G401 (cell line): ENCODE results near the gene NOP56. TPM values are rescaled to one million over a fixed set of nuclear protein-coding genes. Genes with fewer than 3 reads are reported as not detected.
A peak's percentile ranks its signal among the peaks of the same experiment; 100 is the strongest.
"Not testable (repeated sequence)": the region's sequence is repeated elsewhere in the genome, so short reads cannot be mapped to it uniquely, and the experiment has no call there.

Source experiments
- DNase-seq: peaks from one replicate; pipeline ENCODE4 v3.0.0-alpha.2; 2015; ENCODE audit warnings: low spot score
- in situ Hi-C: cut with HindIII; loops from 2 replicates; pipeline ENCODE4 v1.10.0; 2016; ENCODE audit warnings: low sequenced_read_pairs, mixed read lengths
- total RNA-seq: library from RNA; depleted of rRNA; stranded (reverse); fragments of >200 nt; shearing (Covaris generic); gene quantifications from 2 replicates; pipeline ENCODE4 v1.2.3, GENCODE V29; 2014

NOP56 gene
- total RNA-seq, 1 experiment from 2014 or later: 340 TPM

GRCh38 chr20:2671977-2672376 lies 19.5 kb downstream of the NOP56 start:
- DNase-seq: no peak
- in situ Hi-C loops: no loop called here

GRCh38 chr20:2672446-2672845 lies 20.0 kb downstream of the NOP56 start:
- no peak for DNase-seq
- in situ Hi-C loops: no loop called here

GRCh38 chr20:2673453-2673852 lies 21.0 kb downstream of the NOP56 start:
- in situ Hi-C loops: no loop called here
- DNase-seq: no peak

DNA sequence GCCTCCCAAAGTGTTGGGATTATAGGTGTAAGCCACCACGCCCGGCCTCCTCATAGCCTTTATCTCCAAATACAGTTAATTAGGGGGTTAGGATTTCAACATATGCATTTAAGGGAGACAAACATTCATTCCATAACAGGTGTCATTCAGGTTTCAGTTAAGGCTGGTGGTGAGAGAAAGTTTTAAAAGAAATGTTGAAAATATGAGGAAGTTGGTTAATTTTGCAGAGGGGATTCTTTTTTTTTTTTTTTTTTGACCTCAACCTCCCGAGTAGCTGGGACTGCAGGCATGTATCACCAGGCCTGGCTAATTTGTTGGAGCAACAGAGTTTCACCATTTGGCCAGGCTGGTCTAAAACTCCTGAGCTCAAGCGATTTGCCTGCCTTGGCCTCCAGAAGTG lies 27.6 kb downstream of the NOP56 start:
- DNase-seq: no peak
- in situ Hi-C loops: no loop called here

- DNase-seq, in situ Hi-C loops: not testable (repeated sequence)
These were observed 29.6 kb downstream of the NOP56 start for GRCh38 chr20:2682040-2682439.

DNA sequence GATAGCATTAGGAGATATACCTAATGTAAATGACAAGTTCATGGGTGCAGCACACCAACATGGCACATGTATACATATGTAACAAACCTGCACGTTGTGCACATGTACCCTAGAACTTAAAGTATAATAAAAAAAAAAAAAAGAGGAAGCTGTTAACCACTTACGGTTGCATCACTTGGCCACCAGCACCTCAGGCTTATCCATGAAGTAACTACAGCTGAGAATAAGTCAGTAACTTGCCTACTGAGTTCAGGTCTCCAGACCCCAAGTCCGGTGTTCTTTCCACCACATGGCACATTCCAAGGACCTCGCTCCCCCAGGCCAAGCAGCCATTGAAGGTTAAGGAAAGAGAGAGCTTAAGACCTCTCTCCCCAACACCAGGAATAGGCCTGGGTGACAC lies 32.4 kb downstream of the NOP56 start:
- DNase-seq, in situ Hi-C loops: not testable (repeated sequence)

DNA sequence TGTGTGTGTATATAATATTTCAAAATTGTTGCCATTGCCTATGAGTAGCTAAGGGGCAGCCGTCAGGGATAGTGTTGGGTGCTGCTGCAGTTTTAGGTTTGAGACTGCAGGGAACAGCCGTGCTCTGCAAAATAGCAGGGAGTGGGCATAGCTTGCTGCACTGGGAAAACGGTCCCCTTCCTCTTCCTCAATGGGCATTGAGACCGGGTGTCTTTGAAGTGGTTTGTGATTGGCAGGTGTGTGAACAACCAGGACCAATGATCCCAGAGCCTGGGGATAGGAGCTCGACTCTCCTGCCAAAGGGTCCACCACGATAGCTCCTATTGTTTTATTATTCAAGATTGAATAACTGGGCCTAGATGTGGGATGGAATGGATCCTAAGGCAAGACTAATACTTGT lies 35.1 kb downstream of the NOP56 start:
- in situ Hi-C loops: no loop called here
- DNase-seq: no peak

DNA sequence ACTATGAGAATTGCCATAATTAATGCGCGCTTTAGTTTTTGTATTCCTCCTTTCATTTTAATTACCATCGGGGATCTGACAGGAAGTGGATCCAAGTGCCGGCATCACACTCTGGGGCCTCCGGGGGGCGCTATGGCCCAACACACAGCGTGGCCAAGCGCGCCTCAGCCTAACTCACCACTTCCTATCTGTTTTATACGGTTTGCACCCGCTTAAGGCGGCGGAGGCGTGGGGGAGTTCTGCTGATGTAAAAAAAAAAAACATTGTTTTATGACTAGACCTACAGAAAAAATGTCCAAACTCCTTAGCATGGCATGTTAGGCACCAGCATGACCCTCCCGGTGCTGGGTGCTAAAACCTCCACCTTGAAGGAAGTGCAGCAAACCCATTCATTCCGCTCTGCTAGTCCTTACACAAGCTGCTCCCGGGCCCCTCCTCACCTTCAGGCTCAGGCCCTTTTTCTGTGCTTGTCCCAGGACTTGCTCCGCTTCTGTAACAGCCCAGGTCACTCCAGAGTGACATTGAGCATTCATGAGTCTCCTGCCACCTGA lies 35.7 kb downstream of the NOP56 start:
- in situ Hi-C loops: no loop called here
- peak; percentile 8 for DNase-seq

DNA sequence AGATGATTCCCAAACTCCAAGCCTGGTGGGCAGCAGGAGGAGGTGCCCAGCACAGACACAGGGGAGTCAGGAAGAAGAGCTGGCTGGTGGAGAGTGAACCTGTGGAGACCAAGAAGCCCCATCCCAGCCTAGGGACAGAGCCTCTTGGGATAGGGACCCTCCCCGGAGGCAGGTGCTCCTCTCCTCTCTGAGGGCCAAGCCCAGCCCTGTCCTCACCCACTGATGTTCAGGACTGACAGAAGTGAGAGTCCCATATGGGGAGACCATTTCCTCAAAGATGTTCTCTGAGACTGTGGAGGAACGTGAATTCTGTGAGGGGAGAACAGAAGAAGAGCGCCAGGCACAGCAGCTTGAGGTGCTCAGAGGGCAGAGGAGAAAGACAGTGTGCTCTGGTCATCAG lies 37.8 kb downstream of the NOP56 start:
- no peak for DNase-seq
- in situ Hi-C loops: no loop called here

GRCh38 chr20:2690718-2691117 lies 38.3 kb downstream of the NOP56 start:
- in situ Hi-C loops: no loop called here

GRCh38 chr20:2691127-2691526 lies 38.7 kb downstream of the NOP56 start:
- in situ Hi-C loops: no loop called here
- no peak for DNase-seq

More at GRCh38 chr20:2690718-2691117, 38.3 kb downstream of the NOP56 start:
- no peak for DNase-seq

- DNase-seq: no peak
- in situ Hi-C loops: no loop called here
These were observed 39.2 kb downstream of the NOP56 start for GRCh38 chr20:2691663-2692035.

DNA sequence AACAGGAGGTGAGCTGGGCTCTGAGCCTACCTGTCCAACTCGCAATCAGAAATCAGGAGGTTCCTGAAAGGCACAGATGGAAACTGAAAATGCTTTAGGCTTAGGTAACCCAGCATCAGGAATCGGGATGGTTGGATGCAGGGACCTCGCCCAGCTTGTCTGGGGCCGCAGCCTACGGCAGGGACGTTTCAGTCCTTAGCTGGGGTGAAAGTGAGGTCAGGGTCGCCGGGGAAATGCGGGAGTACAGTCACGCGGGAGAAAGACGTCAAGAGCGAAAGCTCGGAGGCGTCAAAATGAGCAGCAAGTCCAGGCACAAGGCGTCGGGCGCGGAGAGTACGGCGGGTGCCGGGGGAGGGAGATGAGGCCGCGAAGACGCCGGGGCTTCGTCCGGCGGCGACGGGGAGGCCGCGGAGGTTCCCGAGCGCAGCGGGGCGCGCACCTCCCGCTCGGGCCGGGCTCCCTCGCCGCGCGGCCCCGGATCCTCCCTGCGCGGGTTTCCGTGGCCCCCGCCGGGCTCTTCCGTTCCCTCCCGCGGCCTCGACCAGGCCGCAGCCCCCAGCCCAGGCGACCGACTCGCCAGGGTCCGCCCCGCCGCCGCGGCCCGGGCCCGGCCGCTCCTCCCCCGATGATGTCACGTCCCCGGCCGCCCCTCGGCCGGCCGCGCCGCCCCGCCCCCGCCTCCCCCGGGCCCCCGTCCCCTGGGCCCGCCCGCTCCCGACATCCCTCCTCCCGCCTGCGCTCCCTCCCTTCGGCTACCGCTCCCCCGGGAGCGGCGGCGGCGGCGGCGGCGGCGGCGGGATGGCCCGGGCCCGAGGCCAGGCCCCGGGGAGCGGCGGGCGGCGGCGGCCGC lies 39.8 kb downstream of the NOP56 start, which contains the start of gene EBF4:
TSS of gene EBF4 (plus strand) at position 745 of the 850 bp plus-strand sequence. CDS start 866 bp downstream, outside the sequence.
- in situ Hi-C loops: no loop called here
- DNase-seq: peak; percentile 7

GRCh38 chr20:2692886-2693285 lies 40.5 kb downstream of the NOP56 start:
- in situ Hi-C loops: no loop called here
- no peak for DNase-seq

DNA sequence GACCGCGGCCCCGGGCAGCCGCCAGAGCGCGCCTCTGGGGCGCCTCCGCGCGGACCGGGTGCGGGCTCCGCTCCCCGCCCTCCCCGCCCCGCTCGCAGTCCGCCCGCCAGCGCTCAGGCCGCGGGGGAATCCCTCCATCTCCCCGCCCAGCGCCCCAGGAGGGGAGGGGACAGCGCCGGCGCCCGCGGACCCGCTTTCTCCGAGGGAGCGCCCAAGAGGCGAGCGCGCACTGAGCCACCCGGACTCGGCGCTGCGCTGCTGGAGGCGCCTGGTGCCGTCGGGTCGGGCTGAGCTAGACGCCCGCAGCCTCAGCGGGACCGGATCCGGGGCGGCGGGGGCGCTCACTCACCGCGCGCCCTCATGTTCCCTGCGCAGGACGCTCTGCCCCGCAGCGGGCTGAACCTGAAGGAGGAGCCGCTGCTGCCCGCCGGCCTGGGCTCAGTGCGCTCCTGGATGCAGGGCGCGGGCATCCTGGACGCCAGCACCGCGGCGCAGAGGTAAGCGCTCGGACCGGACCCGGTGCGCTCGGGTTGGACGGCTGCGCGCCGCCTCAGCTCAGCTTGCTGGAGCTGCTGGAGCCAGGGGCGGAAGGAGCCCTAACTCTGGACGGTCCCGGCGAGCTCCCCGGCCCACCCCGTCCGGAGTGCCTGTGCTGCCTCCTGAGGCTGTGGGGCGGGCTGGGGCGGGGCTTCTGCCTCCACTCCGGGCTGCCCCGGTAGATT lies 41.0 kb downstream of the NOP56 start:
- DNase-seq: no peak
- in situ Hi-C loops: no loop called here

DNA sequence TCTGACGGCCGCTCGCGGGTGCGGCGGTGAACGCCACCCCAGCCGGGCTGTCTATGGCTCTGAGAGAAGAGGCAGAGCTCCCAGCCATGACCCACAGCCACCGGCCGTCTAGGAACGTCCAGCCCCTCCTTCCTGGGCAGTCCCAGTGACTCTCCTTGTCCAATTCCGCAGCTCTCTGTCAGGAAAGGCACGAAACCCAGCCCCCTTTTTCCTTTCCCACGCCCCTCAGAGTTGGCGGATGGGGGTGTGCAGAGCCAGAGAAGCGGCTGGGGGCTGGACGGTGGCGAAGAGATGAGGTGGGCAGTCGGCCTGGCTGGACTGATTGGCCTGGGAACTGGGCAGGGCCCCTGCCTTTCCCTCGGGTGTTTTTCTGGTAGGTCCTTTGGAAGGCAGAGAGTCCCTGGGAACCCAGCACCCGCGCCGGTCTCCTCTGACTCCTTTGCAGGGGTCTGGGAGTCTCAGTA lies 41.6 kb downstream of the NOP56 start:
- in situ Hi-C loops: no loop called here
- no peak for DNase-seq

- DNase-seq: no peak
- in situ Hi-C loops: no loop called here
These were observed 42.1 kb downstream of the NOP56 start for GRCh38 chr20:2694519-2694918.

GRCh38 chr20:2695206-2695983 lies 43.0 kb downstream of the NOP56 start:
- no peak for DNase-seq
- in situ Hi-C loops: no loop called here

- in situ Hi-C loops, DNase-seq: not testable (repeated sequence)
These were observed 43.6 kb downstream of the NOP56 start for GRCh38 chr20:2695984-2696525.
